OCI-LY1 (cell line): ENCODE measurements around the gene SDHA.
"Not testable (repeated sequence)": the region's sequence is repeated elsewhere in the genome, so short reads cannot be mapped to it uniquely, and the experiment has no call there.

Source experiments
- H2AFZ ChIP-seq: fragments of 200-600 bp; sonication (generic), shearing (Covaris generic); 2 replicates; pipeline ENCODE4 v1.6.0; 2014; ENCODE audit warnings: antibody characterized with exemption, mild to moderate bottlenecking, low read length
- H3F3A ChIP-seq: fragments of 200-600 bp; sonication (generic), shearing (Covaris generic); 2 replicates; pipeline ENCODE4 v1.6.0; 2014; ENCODE audit warnings: mild to moderate bottlenecking, antibody characterized with exemption, low read length, moderate library complexity; ENCODE audit not compliant: insufficient read depth
- H3K27ac ChIP-seq: fragments of 200-600 bp; sonication (generic); 2 replicates; pipeline ENCODE4 v1.5.1; 2014; ENCODE audit warnings: low read length, mixed run types, mild to moderate bottlenecking, low read depth; ENCODE audit not compliant: poor library complexity, severe bottlenecking
- H3K27me3 ChIP-seq: fragments of 200-600 bp; sonication (generic); 2 replicates; pipeline ENCODE4 v1.6.0; 2014; ENCODE audit warnings: antibody characterized with exemption, mild to moderate bottlenecking, low read length, moderate library complexity; ENCODE audit not compliant: insufficient read depth
- H3K36me3 ChIP-seq: fragments of 200-600 bp; sonication (generic); 2 replicates; pipeline ENCODE4 v1.6.1; 2014; ENCODE audit warnings: mild to moderate bottlenecking, antibody characterized with exemption, low read length, moderate library complexity, mixed read lengths; ENCODE audit not compliant: insufficient read depth
- H3K4me1 ChIP-seq: fragments of 200-600 bp; sonication (generic); 2 replicates; pipeline ENCODE4 v1.5.1; 2014; ENCODE audit warnings: mild to moderate bottlenecking, low read length, moderate library complexity; ENCODE audit not compliant: insufficient read depth, severe bottlenecking
- H3K4me2 ChIP-seq: fragments of 200-600 bp; sonication (generic), shearing (Covaris generic); 2 replicates; pipeline ENCODE4 v1.6.1; 2014; ENCODE audit warnings: low read length
- H3K4me3 ChIP-seq: fragments of 200-600 bp; sonication (generic); 2 replicates; pipeline ENCODE4 v1.5.1; 2014; ENCODE audit warnings: low read length, low read depth, mild to moderate bottlenecking, mixed read lengths; ENCODE audit not compliant: poor library complexity, severe bottlenecking
- H3K79me2 ChIP-seq: fragments of 200-600 bp; shearing (Covaris generic); 2 replicates; pipeline ENCODE4 v1.6.1; 2016; ENCODE audit warnings: mixed run types, low read length, mixed read lengths; ENCODE audit not compliant: insufficient read depth
- H3K9ac ChIP-seq: fragments of 200-600 bp; sonication (generic), shearing (Covaris generic); 2 replicates; pipeline ENCODE4 v1.6.1; 2014; ENCODE audit warnings: mild to moderate bottlenecking, low read length, mixed read lengths
- H3K9me2 ChIP-seq: fragments of 200-600 bp; sonication (generic), shearing (Covaris generic); 2 replicates; pipeline ENCODE4 v1.6.1; 2014; ENCODE audit warnings: low read depth, mild to moderate bottlenecking, low read length, mixed read lengths
- H3K9me3 ChIP-seq: fragments of 200-600 bp; shearing (Covaris generic); 2 replicates; pipeline ENCODE4 v1.6.1; 2014; ENCODE audit warnings: low read length, mixed read lengths
- H4K20me1 ChIP-seq: fragments of 200-600 bp; sonication (generic), shearing (Covaris generic); 2 replicates; pipeline ENCODE4 v1.6.0; 2016; ENCODE audit warnings: mild to moderate bottlenecking, low read length; ENCODE audit not compliant: insufficient read depth
- CTCF ChIP-seq: fragments of 200-600 bp; sonication (generic), shearing (Covaris generic); IDR thresholded peaks from 2 replicates; pipeline ENCODE4 v1.5.1; 2017; ENCODE audit warnings: mild to moderate bottlenecking, antibody characterized with exemption, low read length, moderate library complexity, mixed read lengths
- EZH2 ChIP-seq: fragments of 200-600 bp; sonication (generic), shearing (Covaris generic); IDR thresholded peaks from 2 replicates; pipeline ENCODE4 v1.8.0; 2017; ENCODE audit warnings: borderline replicate concordance, mixed run types, mild to moderate bottlenecking, antibody characterized with exemption, low read length, moderate library complexity, mixed read lengths

Gene SDHA

DNA sequence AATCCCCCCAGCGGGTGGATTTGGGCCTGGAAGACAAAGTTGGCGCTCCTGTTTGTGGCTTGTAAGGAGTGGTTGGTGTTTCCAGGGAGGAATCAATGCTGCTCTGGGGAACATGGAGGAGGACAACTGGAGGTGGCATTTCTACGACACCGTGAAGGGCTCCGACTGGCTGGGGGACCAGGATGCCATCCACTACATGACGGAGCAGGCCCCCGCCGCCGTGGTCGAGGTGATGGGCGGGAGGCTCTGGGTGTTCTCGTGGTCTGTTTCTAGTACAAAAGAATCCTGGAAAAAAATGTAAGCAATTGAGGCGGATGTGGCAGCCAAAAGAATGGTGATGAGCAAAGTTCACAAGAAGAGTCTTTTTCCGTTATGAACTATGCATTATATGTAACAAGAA, 7.2 kb downstream of the SDHA start:
- no peaks in the 10 kb centered on the region for H4K20me1 ChIP-seq
- H2AFZ ChIP-seq = no peak overlapping the region
- H3K27me3 ChIP-seq = no peaks in the 10 kb centered on the region
- H3F3A ChIP-seq = no peaks in the 10 kb centered on the region
- H3K79me2 ChIP-seq = peaks cover 25% of the 10 kb centered on the region
- H3K9ac ChIP-seq = no peak overlapping the region
- H3K4me3 ChIP-seq = no peak overlapping the region
- no peak for TF ChIP-seq CTCF
- no peak for TF ChIP-seq EZH2
- peaks cover 15% of the 10 kb centered on the region for H3K4me1 ChIP-seq
- H3K27ac ChIP-seq = no peak overlapping the region
- H3K9me3 ChIP-seq = no peaks in the 10 kb centered on the region
- no peak overlapping the region for H3K4me2 ChIP-seq
- no peaks in the 10 kb centered on the region for H3K9me2 ChIP-seq
- H3K36me3 ChIP-seq = peaks cover 61% of the 10 kb centered on the region

GRCh38 chr5:227375-227774, 9.3 kb downstream of the SDHA start:
- H3K79me2 ChIP-seq = not testable (repeated sequence)

GRCh38 chr5:228886-229285, 10.8 kb downstream of the SDHA start:
- no peak overlapping the region for H3K27ac ChIP-seq
- H4K20me1 ChIP-seq = no peaks in the 10 kb centered on the region
- no peak overlapping the region for H3K9ac ChIP-seq
- no peaks in the 10 kb centered on the region for H3K4me1 ChIP-seq
- no peaks in the 10 kb centered on the region for H3K9me3 ChIP-seq
- no peak overlapping the region for H3K4me3 ChIP-seq
- no peaks in the 10 kb centered on the region for H3K79me2 ChIP-seq
- H3K9me2 ChIP-seq = no peaks in the 10 kb centered on the region
- peaks cover 91% of the 10 kb centered on the region for H3K36me3 ChIP-seq
- no peak for TF ChIP-seq CTCF
- TF ChIP-seq EZH2 = no peak
- no peak overlapping the region for H2AFZ ChIP-seq
- H3K27me3 ChIP-seq = no peaks in the 10 kb centered on the region
- H3F3A ChIP-seq = no peaks in the 10 kb centered on the region
- H3K4me2 ChIP-seq = no peak overlapping the region

More at GRCh38 chr5:227375-227774, 9.3 kb downstream of the SDHA start:
- H3K27ac ChIP-seq, H3K9ac ChIP-seq, H3K4me2 ChIP-seq, H3K9me2 ChIP-seq, H3K4me3 ChIP-seq, H4K20me1 ChIP-seq, H3K4me1 ChIP-seq, H2AFZ ChIP-seq, H3F3A ChIP-seq, H3K27me3 ChIP-seq, H3K9me3 ChIP-seq: not testable (repeated sequence)
- peaks cover 80% of the 10 kb centered on the region for H3K36me3 ChIP-seq

DNA sequence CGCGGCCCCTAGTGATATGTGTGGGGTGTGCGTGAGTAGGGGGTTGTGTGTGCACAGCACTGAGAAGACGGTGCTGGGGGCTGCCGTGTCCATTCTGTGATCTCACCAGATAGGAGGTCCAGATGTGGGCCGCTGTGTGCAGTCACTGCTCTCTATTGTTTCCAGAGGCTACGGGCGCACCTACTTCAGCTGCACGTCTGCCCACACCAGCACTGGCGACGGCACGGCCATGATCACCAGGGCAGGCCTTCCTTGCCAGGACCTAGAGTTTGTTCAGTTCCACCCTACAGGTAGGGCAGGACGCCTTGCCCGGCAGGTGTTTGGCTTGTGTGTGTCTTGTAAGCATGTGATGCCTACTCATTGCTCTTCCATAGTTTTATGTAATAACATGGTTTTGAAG, 12.6 kb downstream of the SDHA start:
- Histone ChIP-seq H4K20me1 (no peaks in the 10 kb centered on the region), H3K79me2 (no peaks in the 10 kb centered on the region), H3K9me2 (no peaks in the 10 kb centered on the region), H3K4me3 (no peak overlapping the region), H3F3A (no peaks in the 10 kb centered on the region), H3K9ac (no peak overlapping the region), H2AFZ (no peak overlapping the region), H3K4me1 (no peaks in the 10 kb centered on the region), H3K27me3 (no peaks in the 10 kb centered on the region), H3K4me2 (no peak overlapping the region), H3K27ac (no peak overlapping the region), H3K9me3 (no peaks in the 10 kb centered on the region), H3K36me3 (peaks cover 92% of the 10 kb centered on the region)
- no peak for TF ChIP-seq CTCF
- no peak for TF ChIP-seq EZH2
